ENCODE measurements around the gene HBP1. TPM values are rescaled to one million over a fixed set of nuclear protein-coding genes. Genes with fewer than 3 reads are reported as not detected.

HBP1 gene, protein sequence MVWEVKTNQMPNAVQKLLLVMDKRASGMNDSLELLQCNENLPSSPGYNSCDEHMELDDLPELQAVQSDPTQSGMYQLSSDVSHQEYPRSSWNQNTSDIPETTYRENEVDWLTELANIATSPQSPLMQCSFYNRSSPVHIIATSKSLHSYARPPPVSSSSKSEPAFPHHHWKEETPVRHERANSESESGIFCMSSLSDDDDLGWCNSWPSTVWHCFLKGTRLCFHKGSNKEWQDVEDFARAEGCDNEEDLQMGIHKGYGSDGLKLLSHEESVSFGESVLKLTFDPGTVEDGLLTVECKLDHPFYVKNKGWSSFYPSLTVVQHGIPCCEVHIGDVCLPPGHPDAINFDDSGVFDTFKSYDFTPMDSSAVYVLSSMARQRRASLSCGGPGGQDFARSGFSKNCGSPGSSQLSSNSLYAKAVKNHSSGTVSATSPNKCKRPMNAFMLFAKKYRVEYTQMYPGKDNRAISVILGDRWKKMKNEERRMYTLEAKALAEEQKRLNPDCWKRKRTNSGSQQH
- 101 and 109 TPM in 2 replicates for total RNA-seq

GRCh38 chr7:107168233-107169119 lies at the start of gene HBP1:
HBP1 (plus strand) TSS chr7:107169003; CDS start chr7:107179894, 10,891 bp downstream.

Other genes with a start within 250 kb of the HBP1 start
- 0.49 and 0.97 TPM in 2 replicates for gene PRKAR2B, start 124.3 kb upstream of the HBP1 start, total RNA-seq